Measurements from ENCODE around the gene GRID2.
"Not testable (repeated sequence)": the region's sequence is repeated elsewhere in the genome, so short reads cannot be mapped to it uniquely, and the experiment has no call there.

The GRID2 gene

GRCh38 chr4:93313197-93313596, 1009.4 kb downstream of the GRID2 start:
- DNase-seq (ENCODE audit: low read depth in 3 of 3) = no peak

- DNase-seq (ENCODE audit: low read depth in 3 of 3) = no peak
Measured at GRCh38 chr4:93317057-93317456, 1013.3 kb downstream of the GRID2 start.

- DNase-seq (ENCODE audit: low read depth in 3 of 3) = no peak
Measured at GRCh38 chr4:93317561-93317960, 1013.8 kb downstream of the GRID2 start.

GRCh38 chr4:93319041-93319440, 1015.3 kb downstream of the GRID2 start:
- no peak for DNase-seq (ENCODE audit: low read depth in 3 of 3)

- no peak for DNase-seq (ENCODE audit: low read depth in 3 of 3)
Measured at GRCh38 chr4:93320356-93320755, 1016.6 kb downstream of the GRID2 start.

GRCh38 chr4:93327346-93327745, 1023.6 kb downstream of the GRID2 start:
- DNase-seq (ENCODE audit: low read depth in 3 of 3) = no peak

GRCh38 chr4:93334003-93334402, 1030.2 kb downstream of the GRID2 start:
- DNase-seq (ENCODE audit: low read depth in 3 of 3) = no peak

- no peak for DNase-seq (ENCODE audit: low read depth in 3 of 3)
Measured at GRCh38 chr4:93337196-93337595, 1033.4 kb downstream of the GRID2 start.

- DNase-seq (ENCODE audit: low read depth in 3 of 3) = no peak
Measured at GRCh38 chr4:93342738-93343137, 1039.0 kb downstream of the GRID2 start.

- no peak for DNase-seq (ENCODE audit: low read depth in 3 of 3)
Measured at GRCh38 chr4:93346840-93347239, 1043.1 kb downstream of the GRID2 start.

- DNase-seq (ENCODE audit: low read depth in 3 of 3) = no peak
Measured at GRCh38 chr4:93348896-93349295, 1045.1 kb downstream of the GRID2 start.

GRCh38 chr4:93351846-93352245, 1048.1 kb downstream of the GRID2 start:
- no peak for DNase-seq (ENCODE audit: low read depth in 3 of 3)

GRCh38 chr4:93355411-93355810, 1051.6 kb downstream of the GRID2 start:
- DNase-seq (ENCODE audit: low read depth in 3 of 3) = no peak

- no peak for DNase-seq (ENCODE audit: low read depth in 3 of 3)
Measured at GRCh38 chr4:93359586-93359985, 1055.8 kb downstream of the GRID2 start.

- not testable (repeated sequence) for DNase-seq (ENCODE audit: low read depth in 3 of 3)
Measured at GRCh38 chr4:93366169-93366755, 1062.5 kb downstream of the GRID2 start.

- no peak for DNase-seq (ENCODE audit: low read depth in 3 of 3)
Measured at GRCh38 chr4:93368968-93369367, 1065.2 kb downstream of the GRID2 start.

- DNase-seq (ENCODE audit: low read depth in 3 of 3) = no peak
Measured at GRCh38 chr4:93370256-93370655, 1066.5 kb downstream of the GRID2 start.

GRCh38 chr4:93373893-93374860, 1070.4 kb downstream of the GRID2 start:
- DNase-seq (ENCODE audit: low read depth in 3 of 3) = no peak

- DNase-seq (ENCODE audit: low read depth in 3 of 3) = no peak
Measured at GRCh38 chr4:93384241-93384640, 1080.5 kb downstream of the GRID2 start.

GRCh38 chr4:93384887-93385286, 1081.1 kb downstream of the GRID2 start:
- no peak for DNase-seq (ENCODE audit: low read depth in 3 of 3)

GRCh38 chr4:93394545-93395081, 1090.8 kb downstream of the GRID2 start:
- no peak for DNase-seq (ENCODE audit: low read depth in 3 of 3)

GRCh38 chr4:93396272-93396671, 1092.5 kb downstream of the GRID2 start:
- no peak for DNase-seq (ENCODE audit: low read depth in 3 of 3)

- no peak for DNase-seq (ENCODE audit: low read depth in 3 of 3)
Measured at GRCh38 chr4:93403571-93403970, 1099.8 kb downstream of the GRID2 start.

Measured in stimulated activated CD4-positive, alpha-beta T cell treated with anti-CD3 and anti-CD28 coated beads, TNF-alpha, amount 100 ng/mL, for 24 hours (primary cell).